ENCODE measurements around the gene NAP1L4.
A peak's percentile ranks its signal among the peaks of the same experiment; 100 is the strongest.

The NAP1L4 gene

GRCh38 chr11:2989006-2989405 is 3.1 kb downstream of the NAP1L4 start:
- peaks cover 78% of the 10 kb centered on the region for H3K79me2 ChIP-seq (ENCODE audit: low read length)
- peak overlapping the region; percentile 86 for H3K27ac ChIP-seq (ENCODE audit: low read length)
- no peaks in the 10 kb centered on the region for H3K27me3 ChIP-seq (replicated peaks; ENCODE audit: insufficient read depth, low read length)
- DNase-seq = peak; percentile 75
- peak overlapping the region; percentile 98 for H3K9ac ChIP-seq (ENCODE audit: low read length)
- H3F3A ChIP-seq (ENCODE audit: insufficient read depth, low read length) = peaks cover 45% of the 10 kb centered on the region
- H3K9me3 ChIP-seq (replicated peaks; ENCODE audit: insufficient read depth, low read length) = no peaks in the 10 kb centered on the region
- H3K4me2 ChIP-seq (ENCODE audit: low read depth, low read length) = peak overlapping the region; percentile 76
- peaks cover 18% of the 10 kb centered on the region for H3K4me1 ChIP-seq (ENCODE audit: low read length)
- H2AFZ ChIP-seq (ENCODE audit: low read length) = no peak overlapping the region
- peak overlapping the region; percentile 98 for H3K4me3 ChIP-seq (ENCODE audit: low read length)
- TF ChIP-seq EZH2phosphoT487 (IDR thresholded peaks at IDR 0.05; ENCODE audit: low read length) (no peak), EZH2 (optimal IDR thresholded peaks at IDR 0.05; ENCODE audit: low read depth, low read length) (no peak), CTCF (IDR thresholded peaks at IDR 0.05; ENCODE audit: low read length) (no peak)
- H3K9me2 ChIP-seq (replicated peaks; ENCODE audit: insufficient read depth, low read length) = no peaks in the 10 kb centered on the region
- H4K20me1 ChIP-seq (ENCODE audit: insufficient read depth, low read length) = peaks cover 43% of the 10 kb centered on the region
- H3K36me3 ChIP-seq (replicated peaks; ENCODE audit: insufficient read depth, low read length) = peaks cover 5% of the 10 kb centered on the region; the same call in 1 of the 2 replicates

GRCh38 chr11:2987881-2988861 is 4.0 kb downstream of the NAP1L4 start:
- no peak overlapping the region for H2AFZ ChIP-seq (ENCODE audit: low read length)
- H3K27me3 ChIP-seq (replicated peaks; ENCODE audit: insufficient read depth, low read length) = no peaks in the 10 kb centered on the region
- peaks cover 26% of the 10 kb centered on the region for H3K4me1 ChIP-seq (ENCODE audit: low read length)
- no peaks in the 10 kb centered on the region for H3K9me2 ChIP-seq (replicated peaks; ENCODE audit: insufficient read depth, low read length)
- H3K9me3 ChIP-seq (replicated peaks; ENCODE audit: insufficient read depth, low read length) = no peaks in the 10 kb centered on the region
- H3K27ac ChIP-seq (ENCODE audit: low read length) = peak overlapping the region; percentile 86
- TF ChIP-seq EZH2 (optimal IDR thresholded peaks at IDR 0.05; ENCODE audit: low read depth, low read length) (no peak), EZH2phosphoT487 (IDR thresholded peaks at IDR 0.05; ENCODE audit: low read length) (no peak), CTCF (IDR thresholded peaks at IDR 0.05; ENCODE audit: low read length) (no peak)
- peaks cover 87% of the 10 kb centered on the region for H3K79me2 ChIP-seq (ENCODE audit: low read length)
- peak overlapping the region; percentile 98 for H3K4me3 ChIP-seq (ENCODE audit: low read length)
- H3K36me3 ChIP-seq (replicated peaks; ENCODE audit: insufficient read depth, low read length) = peaks cover 5% of the 10 kb centered on the region; the same call in 1 of the 2 replicates
- H3F3A ChIP-seq (ENCODE audit: insufficient read depth, low read length) = peaks cover 51% of the 10 kb centered on the region
- DNase-seq = peak; percentile 16
- H3K9ac ChIP-seq (ENCODE audit: low read length) = peak overlapping the region; percentile 98
- peaks cover 50% of the 10 kb centered on the region for H4K20me1 ChIP-seq (ENCODE audit: insufficient read depth, low read length)
- H3K4me2 ChIP-seq (ENCODE audit: low read depth, low read length) = peak overlapping the region; percentile 76

GRCh38 chr11:2983908-2984307 is 8.2 kb downstream of the NAP1L4 start:
- DNase-seq = no peak
- Histone ChIP-seq H3K27me3 (replicated peaks; ENCODE audit: insufficient read depth, low read length) (no peaks in the 10 kb centered on the region), H3K4me1 (ENCODE audit: low read length) (peaks cover 30% of the 10 kb centered on the region), H3K4me3 (ENCODE audit: low read length) (no peak overlapping the region), H4K20me1 (ENCODE audit: insufficient read depth, low read length) (peaks cover 76% of the 10 kb centered on the region), H3K9me3 (replicated peaks; ENCODE audit: insufficient read depth, low read length) (no peaks in the 10 kb centered on the region), H2AFZ (ENCODE audit: low read length) (no peak overlapping the region), H3K27ac (ENCODE audit: low read length) (peak overlapping the region; percentile 38; the same call in 1 of the 2 replicates), H3K36me3 (replicated peaks; ENCODE audit: insufficient read depth, low read length) (peaks cover 14% of the 10 kb centered on the region; the same call in 1 of the 2 replicates), H3K79me2 (ENCODE audit: low read length) (peaks cover 99% of the 10 kb centered on the region), H3K4me2 (ENCODE audit: low read depth, low read length) (peak overlapping the region; percentile 11; the same call in 1 of the 2 replicates), H3K9me2 (replicated peaks; ENCODE audit: insufficient read depth, low read length) (no peaks in the 10 kb centered on the region), H3K9ac (ENCODE audit: low read length) (no peak overlapping the region), H3F3A (ENCODE audit: insufficient read depth, low read length) (peaks cover 23% of the 10 kb centered on the region)
- TF ChIP-seq EZH2phosphoT487 (IDR thresholded peaks at IDR 0.05; ENCODE audit: low read length) (no peak), CTCF (IDR thresholded peaks at IDR 0.05; ENCODE audit: low read length) (no peak), EZH2 (optimal IDR thresholded peaks at IDR 0.05; ENCODE audit: low read depth, low read length) (no peak)
